Peyer's patch (tissue), 4 donors: ENCODE results near the gene GOLGA7B.

Experiments
- CTCF ChIP-seq, 6 experiments: fragments of 450-650 bp in 4 of 6; fragments of 200-600 bp in 2 of 6; sonication (generic) in 1 of 6; IDR thresholded peaks; one replicate each; pipeline ENCODE4 v1.5.1; 2017 to 2019; ENCODE audit warnings: antibody characterized with exemption in 6 of 6, mild to moderate bottlenecking in 3 of 6, moderate library complexity in 1 of 6
- POLR2A ChIP-seq, 2 donors: fragments of 450-650 bp; IDR thresholded peaks; one replicate each; pipeline ENCODE4 v1.5.1; 2017; ENCODE audit warnings: antibody characterized with exemption in 2 of 2, mild to moderate bottlenecking in 2 of 2, moderate library complexity in 2 of 2

GRCh38 chr10:97901381-97901780, 51.7 kb downstream of the GOLGA7B start:
- TF ChIP-seq POLR2A (IDR thresholded peaks at IDR 0.05) (no peak), CTCF (IDR thresholded peaks at IDR 0.05) (no peak)
